HG03432 (cell line): Measurements from ENCODE around the gene ANKFY1.

Experiments
- ATAC-seq: cut with Tn5 transposase; IDR thresholded peaks from one replicate; pipeline ENCODE4 v1.9.1; 2021; ENCODE audit warnings: mild to moderate bottlenecking, moderate library complexity; ENCODE audit not compliant: unreplicated experiment

ANKFY1 gene

DNA sequence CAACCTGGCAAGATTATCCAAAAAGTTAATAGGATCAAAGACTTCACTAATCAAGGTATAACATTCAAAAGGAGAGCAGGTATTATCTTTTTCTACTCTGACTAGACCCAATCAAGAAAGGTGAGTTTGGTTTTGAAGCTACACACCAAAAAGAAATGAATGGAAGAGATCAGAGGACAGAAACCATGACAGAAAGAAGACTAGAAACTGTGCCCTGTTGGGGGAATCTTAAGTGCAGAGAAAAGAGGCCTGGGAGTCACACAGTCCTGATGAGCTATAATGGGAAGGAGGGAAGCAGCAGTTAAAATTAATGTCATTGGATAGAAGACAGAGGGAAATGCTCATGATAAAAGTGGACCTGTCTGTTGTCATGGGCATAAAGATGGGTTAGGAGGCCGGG lies 138.2 kb downstream of the ANKFY1 start:
- ATAC-seq: no peak

DNA sequence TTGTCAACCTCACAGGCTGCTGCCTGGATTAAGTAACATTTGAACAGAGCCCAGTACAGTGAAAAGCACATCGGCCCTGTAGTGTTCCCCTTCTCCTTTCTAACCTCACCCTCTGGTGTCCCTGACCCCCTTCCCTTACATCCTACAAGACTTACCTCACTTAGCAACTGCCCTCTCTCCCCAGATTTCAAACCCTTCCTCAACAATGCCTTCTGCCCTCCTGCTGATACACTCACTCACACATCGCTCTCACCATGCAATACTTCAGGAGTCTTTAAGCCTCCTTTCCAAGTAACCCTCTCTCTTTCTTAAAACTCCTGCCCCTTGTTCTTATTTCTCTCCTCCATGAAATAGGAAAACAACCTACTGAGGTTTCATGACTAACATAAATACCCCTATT lies 138.8 kb downstream of the ANKFY1 start:
- ATAC-seq: no peak

GRCh38 chr17:4120332-4120731 lies 143.4 kb downstream of the ANKFY1 start:
- no peak for ATAC-seq

- ATAC-seq: no peak
Observed at GRCh38 chr17:4119299-4119698, 144.5 kb downstream of the ANKFY1 start.

- no peak for ATAC-seq
Observed at GRCh38 chr17:4118015-4118743, 145.6 kb downstream of the ANKFY1 start.

- no peak for ATAC-seq
Observed at GRCh38 chr17:4116516-4116915, 147.3 kb downstream of the ANKFY1 start.
